GM23248 (cell line): ENCODE data around the gene WIZ.

Experiments used
- EZH2 ChIP-seq: fragments of 200-600 bp; sonication (generic); IDR thresholded peaks from 2 replicates; pipeline ENCODE4 v1.6.1; 2018; ENCODE audit warnings: antibody characterized with exemption, mild to moderate bottlenecking; ENCODE audit not compliant: insufficient read depth, poor library complexity, severe bottlenecking
- EZH2phosphoT487 ChIP-seq: fragments of 200-600 bp; sonication (generic); IDR thresholded peaks from 2 replicates; pipeline ENCODE4 v1.6.1; 2018; ENCODE audit warnings: antibody characterized with exemption, moderate library complexity, mild to moderate bottlenecking, low read depth; ENCODE audit not compliant: insufficient read depth

GRCh38 chr19:15443838-15444237, 5.9 kb downstream of the WIZ start:
- TF ChIP-seq EZH2 (no peak), EZH2phosphoT487 (no peak)
